CD4-positive, alpha-beta T cell treated with Interleukin-6 for 4 hours (primary cell): ENCODE results near the gene TMTC2.

ENCODE experiments used
- DNase-seq: peaks from one replicate; pipeline ENCODE4 v3.0.0-alpha.2; 2020; ENCODE audit warnings: mixed read lengths

TMTC2 gene

DNA sequence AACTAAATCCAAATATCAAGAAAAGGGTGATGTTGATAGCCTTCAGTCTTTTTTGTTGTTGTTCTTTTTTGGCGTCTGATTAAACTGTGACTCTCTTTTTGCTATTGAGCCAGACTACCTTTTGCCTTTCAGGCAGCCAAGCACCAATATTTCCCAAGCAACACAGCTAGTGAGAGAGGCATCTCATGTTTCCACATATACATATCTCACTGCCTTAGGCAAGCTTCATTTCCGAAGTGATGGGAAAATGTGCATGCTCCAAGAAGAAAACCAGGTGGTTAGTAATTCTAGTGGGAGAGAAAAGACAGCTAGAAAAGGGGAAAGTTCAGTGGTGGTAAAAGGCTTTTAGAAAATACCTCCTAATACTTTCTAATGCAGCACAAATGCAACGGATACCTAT is 277.7 kb downstream of the TMTC2 start:
- no peak for DNase-seq

DNA sequence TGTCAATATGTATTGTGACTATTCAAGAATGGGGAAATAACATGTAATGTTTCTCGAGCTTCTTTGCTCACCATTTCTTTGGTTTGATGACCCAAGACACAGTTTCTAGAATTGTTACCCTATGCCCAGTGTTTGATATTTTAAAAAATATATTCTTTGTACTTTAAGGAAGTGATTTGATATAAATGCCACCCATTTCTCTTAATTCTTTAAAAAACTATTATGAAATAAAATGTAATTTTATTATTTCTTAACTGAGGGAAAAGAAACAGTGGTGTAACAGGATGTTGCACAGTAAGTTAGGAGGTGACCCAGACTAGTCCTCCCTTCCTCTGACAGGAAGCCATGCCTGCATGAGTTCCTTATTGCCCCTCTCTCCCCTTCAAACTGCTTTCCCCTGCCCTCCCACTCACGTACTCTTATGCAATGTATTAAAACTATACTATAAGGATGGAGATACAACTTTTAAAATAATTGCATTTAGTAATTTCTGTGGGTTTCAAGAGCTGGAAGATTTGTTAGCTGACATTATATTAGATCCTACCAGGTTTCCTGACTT is 279.4 kb downstream of the TMTC2 start:
- DNase-seq = no peak

DNA sequence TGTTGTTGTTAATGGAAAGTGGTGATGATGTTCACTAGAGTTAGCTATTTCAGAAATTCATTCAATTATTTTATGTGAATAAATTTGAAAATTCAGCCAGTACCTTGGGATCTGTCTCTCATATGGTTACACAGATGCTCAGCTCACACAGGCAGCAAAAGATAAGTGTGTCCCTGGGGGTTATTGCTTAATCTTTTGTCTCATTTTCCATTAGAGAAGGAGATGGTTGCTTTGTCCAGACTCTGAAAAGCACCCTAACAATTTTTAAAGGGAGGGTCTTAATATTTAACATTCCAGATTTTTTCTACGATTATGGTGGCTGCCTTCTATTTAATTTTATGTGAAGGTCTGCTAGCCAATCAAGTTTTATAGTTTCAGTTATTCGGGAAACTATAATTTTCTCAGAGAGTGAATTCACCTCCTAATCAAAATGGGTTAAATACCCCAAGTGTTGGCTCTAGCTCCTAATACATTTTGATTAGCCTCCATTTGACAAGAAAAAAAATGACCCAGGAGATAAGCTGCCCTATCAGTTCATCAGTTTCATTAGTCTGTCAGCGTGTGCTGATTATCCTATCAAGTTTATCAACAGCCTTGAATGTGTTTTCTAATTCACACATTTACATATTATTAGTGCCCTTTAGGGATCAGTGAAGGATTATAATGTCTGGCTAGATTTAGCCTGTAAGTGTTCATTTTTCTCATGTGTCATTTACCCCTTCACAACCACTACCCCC is 282.1 kb downstream of the TMTC2 start:
- DNase-seq = no peak

DNA sequence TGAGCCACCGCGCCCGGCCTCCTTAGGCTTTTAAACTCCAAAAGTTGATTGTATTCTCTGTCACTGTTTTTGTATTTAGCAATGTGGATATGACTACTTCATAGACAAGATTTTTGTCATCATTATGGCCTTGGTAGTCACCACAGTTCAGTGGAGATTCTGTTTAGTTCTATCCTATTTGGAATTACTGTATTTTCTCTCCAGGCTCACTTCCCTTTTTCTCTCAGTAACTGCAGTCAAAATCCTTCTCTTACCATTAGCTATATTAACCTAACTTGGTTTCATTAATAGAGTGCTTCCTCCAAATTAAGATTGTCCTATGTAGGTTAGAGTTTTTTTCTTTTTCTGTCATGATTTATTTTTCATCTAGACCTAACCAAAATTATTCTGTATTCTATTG is 283.9 kb downstream of the TMTC2 start:
- DNase-seq = no peak

DNA sequence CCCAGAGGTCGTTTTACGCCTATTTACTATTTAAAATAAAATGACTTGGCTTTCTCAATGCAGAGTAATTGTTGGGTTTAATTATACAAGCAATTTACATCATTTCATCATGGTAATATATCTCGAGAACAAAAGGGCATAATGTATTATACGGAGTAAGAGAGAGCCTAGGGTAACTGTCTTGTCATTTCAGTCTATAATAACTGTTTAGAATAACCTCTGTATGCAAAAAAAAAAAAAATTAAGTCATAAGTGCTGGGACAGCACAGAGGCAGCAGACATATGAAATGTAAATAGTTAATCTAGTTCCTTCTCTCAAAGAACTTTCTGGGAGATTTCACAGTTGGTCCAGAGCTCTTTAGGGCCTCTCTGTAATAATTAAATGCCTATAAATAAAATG is 284.9 kb downstream of the TMTC2 start:
- DNase-seq = no peak

DNA sequence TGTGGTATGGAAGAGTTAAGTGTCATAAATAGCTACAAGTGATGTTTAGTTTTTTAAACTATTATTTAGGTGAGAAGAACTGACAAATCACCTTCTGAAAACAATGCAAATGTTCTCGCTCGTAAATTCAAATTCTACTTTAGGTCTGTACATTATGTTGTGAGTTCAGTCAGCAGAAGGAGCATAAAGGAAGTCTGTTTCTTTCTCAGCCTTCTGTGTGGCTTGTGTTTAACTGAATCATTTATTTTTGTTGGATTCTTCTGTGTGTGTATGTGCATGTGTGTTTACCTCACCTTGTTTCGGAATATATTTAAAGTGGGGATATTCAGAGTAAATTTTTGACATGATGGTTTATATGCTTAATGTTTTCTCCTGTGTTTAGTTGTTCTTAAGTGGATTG is 285.9 kb downstream of the TMTC2 start:
- no peak for DNase-seq

DNA sequence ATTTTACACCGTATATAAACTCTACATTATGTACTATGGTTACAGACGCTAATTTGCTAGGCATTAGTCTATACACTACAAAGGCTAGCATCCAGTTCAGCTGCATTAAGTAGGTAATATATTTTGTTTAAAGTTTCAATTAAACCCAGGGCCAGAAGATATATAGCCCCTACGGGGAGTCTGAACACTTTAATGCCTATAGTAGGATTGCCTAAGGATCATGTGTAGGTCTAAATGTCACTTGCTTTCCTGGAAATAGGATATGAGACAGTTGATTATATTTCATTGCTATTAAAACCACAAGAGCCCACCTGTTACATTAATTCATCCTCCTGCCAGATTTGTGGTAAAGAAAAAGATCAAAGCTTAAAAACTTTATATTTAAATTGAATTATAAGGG is 286.9 kb downstream of the TMTC2 start:
- no peak for DNase-seq

DNA sequence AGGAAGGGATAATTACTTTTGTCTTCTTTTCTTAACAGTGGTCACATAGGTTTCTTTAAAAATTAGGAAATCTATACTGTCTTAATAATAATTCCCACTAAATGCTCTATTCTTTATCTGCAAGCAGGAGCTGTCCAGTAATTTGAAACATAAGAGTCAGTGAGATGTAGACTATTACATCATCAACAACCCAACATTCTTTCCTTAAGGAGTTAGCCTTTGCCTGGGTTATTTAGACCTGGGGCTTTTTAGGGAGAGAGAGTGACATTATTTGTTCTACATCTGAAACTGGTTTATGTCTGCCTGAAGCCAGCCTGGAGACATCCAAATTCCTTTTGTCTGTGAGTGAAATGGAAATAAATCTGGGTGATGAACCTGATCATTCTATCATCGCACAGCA is 294.4 kb downstream of the TMTC2 start:
- DNase-seq = no peak

DNA sequence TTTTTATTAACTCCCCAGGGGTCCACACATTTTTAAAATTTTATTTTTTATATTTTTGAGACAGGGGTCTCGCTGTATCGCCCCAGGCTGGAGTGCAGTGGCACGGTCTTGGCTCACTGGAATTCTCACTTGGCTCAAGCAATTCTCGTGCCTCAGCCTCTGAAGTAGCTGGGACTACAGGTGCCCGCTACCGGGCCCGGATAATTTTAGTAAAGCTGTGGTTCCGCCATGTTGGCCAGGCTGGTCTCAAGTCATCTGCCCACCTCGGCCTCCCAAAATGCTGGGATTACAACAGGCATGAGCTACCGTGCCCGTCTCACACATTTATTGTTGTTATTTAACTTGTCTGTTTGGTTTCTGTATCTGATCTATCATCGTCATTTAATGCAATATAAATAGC is 307.4 kb downstream of the TMTC2 start:
- no peak for DNase-seq

DNA sequence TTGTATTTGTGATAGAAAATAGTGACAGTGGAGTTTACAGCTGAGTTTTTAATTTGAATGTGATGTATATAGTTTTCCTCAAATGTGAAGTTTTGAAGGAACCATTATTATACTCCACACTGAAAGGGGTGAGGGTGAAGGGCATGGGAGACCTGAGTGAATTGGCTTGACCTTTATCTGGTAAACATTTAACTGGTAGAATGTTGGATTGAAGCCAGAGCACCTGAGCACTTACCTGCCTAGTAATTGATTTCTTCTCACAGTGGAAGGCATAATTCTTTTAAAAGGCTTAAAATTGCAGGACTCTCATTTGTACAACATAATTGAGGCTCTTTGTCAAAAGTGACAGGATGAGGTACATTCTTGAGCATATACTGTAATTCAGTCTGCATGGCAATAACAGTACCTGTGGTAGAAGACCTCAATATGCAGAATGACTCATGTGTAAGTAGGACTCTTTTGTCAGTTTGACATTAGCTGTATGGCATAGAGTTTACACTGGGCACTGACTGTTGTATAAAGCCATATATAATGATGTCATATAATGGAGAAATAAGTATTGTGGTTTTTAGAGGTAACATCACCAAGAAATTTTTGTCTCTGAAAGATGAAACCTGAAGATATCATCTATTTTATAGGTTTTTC is 309.6 kb downstream of the TMTC2 start:
- DNase-seq = no peak

DNA sequence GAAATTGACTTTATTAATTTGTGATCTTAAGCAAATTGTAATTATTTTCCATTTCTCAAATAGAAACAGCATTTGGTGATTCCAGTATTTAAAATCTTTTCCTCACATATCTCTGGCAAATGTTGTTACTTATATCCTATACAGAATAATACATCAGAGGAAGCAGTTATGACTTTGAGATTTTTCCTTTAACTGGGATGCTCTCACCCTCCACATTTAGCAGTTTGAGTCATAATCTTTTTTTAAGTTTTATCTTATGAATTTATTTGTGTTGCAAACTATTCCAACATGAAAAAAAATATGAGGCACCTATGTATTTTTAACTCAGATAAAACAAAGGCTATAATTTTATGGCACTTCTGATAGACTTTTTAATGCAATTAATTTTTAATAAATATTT is 311.8 kb downstream of the TMTC2 start:
- DNase-seq = no peak

DNA sequence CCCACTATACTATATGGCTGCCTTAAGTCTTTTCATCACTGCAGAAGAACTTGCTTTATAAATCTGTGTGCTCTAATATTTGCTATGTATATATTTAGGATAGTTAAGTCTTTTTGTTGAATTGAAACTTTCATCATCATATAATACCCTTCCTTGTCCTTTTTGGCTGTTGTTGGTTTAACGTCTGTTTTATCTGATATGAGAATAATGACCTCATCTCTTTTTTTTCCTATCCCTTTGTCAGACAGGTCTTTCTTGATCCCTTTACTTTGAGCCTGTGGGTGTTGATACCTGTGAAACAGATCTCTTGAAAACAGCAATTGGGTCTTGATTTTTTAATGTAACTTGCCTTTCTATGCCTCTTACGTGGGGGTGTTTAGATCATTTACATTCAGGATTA is 316.3 kb downstream of the TMTC2 start:
- no peak for DNase-seq

DNA sequence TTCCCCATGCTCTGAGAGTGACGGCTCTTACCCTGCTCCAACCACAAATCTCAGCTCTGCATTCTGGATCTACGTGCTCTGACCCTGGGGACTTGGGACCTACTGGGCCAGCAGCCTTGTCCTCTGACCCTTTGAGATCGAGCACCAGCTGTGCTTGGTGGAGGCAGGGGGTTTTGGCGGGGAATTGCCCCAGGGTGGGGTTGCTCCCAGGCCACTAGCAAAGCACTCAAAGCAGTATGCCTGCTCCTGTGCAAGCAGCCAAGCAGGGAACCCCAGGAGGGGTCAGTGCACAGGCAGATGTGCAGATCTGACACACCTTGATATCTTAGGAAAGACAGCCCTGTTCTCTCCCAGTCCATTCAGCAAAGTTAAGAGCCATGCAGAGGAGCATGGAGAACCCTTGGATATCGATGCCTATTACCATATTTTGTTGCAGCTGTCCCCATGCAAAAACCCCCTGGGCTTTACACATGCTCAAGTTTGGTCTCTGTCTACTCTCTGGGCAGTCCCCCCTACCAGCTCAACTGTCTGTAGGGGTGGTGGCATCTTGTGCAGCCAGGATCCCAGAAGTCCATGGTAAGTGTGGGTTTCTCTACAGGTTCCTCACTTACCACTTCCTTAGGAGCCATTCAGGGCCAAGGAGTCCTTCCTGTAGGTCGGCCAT is 319.0 kb downstream of the TMTC2 start:
- DNase-seq = no peak

DNA sequence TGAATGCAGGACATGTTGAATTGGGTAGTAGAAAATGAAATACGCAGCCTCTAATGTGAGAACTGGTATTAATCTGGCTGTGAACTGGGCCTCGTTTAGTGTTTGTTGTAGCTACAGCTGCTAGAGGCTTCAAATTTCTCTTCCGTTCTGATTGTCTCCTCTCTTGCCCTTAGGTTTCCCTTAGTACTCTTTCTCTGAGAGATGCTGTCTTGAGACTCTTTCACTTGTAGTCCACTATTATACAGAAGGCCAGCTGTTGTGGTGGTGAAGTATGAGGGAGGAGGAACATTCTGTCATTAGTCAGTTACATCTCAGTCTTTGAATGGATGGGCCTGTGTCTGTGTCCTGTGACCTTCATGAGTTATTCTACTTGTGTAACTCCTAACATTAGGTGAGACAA is 322.0 kb downstream of the TMTC2 start:
- DNase-seq = no peak

DNA sequence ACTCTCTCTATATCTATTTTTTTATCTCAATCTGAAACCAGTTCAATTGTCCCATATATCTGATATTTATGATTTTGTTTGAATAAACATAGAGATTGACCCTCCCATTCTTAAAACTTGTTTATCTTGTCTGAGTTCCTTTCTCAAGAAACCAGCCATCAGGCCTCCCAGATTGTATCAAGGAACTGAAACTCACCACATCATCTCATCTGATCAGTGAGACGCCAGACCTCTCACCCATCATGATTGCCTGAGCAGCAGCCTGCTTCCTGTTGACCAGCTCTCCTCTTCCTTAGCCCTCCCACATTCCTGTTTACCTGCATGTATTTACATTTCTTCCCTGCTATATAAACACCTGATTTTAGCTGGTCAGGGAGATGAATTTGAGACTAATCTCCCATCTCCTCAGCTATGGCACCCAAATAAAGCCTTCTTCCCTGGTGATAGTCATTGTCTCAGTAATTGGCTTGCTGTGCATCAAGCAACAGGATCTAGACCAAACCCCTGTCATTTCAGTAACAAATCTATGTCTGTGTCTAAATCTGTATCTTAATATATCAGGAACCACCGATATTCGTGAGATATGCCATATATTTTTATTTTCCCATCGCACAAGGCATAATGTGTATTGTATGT is 323.6 kb downstream of the TMTC2 start:
- DNase-seq = no peak

DNA sequence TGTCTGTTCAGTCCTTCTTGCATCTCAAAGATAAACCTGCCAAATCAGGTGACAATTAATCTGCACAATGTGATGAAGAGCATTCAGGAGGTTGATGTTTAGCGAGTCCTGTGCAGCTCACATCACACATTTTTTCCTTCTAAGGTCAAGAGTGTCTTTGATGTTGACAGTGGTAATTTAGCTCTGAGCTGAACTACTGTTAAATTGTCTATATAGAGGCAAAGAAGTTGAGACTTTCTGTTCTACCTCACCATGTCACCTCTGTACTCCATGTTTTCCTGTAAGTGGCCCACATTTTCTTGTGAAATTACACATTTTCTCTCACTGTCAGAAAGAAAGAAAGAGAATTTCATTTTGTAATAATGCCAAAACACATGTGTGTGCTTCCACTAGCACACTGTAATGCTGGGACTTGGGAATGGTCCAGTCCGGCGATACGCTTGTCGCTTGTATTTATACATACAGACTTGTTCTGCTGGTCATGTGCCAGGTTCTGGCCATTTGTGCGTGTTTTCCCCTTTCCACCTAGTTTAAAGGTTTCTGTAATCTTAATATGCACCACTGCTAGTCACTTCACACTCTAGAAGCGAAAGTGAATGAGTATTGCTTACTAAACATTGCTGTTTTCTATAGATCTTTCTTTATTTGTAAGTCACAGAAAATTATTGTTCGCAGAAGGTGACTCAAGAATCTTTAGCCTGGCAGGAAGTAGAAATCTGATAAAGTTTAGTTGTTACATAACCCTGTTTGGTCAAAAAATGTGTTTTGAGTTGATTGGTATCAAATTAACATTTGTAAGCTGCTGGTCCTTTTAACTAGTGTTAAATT is 328.9 kb downstream of the TMTC2 start:
- no peak for DNase-seq

DNA sequence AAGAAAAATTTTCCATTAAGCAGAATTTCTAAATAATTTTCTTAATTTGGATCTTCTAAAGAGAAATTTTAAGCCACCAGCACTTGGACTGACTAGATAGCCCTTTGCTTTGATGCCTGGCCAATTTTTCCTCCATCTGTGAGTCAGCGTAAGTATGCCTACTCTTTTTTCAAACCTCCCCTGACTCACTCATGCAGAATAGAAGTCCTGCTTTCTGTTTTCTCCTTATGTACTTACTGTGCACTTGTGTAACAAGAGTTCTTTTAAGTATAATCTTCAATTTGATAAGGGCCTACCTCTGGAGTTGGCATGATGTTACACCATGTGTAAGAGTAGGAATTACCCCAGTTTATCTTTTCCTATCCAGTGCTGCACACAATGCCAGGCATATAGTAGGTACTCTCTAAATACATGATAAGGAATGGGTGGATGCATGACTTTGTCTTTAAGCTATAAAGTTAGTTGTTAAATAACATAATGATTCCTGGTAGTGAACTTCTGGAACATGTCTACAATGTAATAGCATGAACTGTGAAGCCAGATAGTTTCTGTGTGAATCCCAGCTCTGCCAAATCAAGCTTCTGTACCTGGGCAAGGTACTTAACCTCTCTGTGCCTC is 329.6 kb downstream of the TMTC2 start:
- DNase-seq = no peak

DNA sequence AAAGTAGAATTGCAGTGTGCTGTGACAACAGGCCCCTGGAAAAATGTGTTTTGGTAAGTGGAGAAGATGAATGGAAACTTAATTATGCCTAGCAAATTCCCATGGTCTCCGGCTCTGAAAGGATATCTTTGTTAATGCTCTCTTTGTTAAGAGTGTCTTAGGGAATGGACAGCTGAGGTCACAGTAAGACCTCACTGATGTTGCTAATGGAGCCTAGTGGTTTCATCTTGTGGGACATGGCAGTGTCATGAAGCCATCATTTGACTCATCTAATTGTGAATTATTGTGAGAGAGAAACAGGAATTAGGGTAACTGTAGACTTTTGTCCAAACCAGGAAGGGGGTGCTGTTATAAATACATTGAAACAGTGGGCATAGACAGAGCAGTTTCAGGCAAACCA is 330.3 kb downstream of the TMTC2 start:
- no peak for DNase-seq

DNA sequence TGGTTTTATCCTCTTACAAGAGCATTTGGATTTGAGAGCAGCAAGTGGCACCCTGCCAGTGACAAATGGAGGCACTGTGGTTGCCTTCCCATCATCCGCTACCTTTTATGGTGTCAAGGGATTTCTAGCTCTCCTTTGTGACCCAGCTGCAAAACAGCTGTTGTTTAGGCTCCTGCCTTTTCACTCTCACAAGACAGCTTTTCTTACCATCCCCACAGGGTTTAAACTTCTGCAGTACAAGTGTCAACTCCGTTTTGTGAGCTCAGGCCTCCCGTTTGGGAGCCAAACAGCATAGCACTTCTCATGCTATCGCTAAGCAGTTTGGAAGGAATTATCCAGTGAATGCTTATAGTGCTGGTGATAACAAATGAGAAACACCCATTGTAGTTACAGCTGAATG is 331.4 kb downstream of the TMTC2 start:
- no peak for DNase-seq

DNA sequence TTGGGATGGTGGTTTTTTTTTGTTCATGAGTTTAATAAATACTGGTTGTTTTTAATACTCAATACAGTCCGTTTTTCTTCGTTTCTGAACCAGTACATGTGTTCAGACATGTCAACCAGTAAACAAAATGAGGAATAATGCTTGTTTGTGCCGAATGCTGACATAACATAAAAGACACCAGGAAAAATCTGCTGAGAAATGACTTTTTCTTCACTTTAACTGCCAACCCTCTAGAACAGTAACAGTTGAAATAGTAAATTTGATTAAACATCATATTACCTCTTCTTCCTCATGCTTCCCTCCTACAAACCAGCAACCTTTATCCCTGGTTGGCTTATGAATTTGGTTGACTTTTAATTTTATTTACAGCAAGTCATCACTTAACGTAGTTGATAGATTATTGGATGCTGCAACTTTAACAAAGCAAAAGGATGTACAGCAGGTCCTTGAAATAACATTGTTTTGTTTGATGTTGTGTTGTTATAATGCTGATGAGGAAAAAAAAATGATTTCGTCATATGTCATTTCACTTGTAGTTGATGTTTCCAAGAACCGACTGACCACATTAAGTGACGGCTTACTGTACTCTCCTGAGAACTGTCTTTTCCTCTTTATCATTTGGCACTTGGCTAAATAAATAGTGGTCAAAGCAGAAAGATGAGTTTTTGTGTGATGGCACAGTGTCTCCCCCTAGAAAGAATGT is 340.5 kb downstream of the TMTC2 start:
- no peak for DNase-seq

DNA sequence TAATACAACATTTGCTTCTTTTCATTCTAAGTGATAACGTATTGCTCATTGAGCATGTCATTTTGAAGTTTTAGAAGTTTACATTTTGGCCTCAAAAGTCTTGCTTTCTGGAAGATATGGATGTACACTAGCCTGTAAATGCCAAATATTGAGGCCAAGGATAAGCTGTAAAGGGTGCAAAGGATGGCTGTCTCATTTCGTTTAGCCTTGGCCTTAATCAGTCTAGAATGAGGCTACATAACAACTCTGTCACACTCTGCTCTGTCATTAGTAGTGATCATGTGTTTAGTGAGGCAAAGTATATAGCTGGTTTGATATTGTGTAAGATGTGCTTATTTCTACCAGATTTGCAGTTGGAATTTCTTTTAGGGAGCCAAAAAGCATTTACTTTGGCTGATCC is 344.5 kb downstream of the TMTC2 start:
- DNase-seq = no peak

DNA sequence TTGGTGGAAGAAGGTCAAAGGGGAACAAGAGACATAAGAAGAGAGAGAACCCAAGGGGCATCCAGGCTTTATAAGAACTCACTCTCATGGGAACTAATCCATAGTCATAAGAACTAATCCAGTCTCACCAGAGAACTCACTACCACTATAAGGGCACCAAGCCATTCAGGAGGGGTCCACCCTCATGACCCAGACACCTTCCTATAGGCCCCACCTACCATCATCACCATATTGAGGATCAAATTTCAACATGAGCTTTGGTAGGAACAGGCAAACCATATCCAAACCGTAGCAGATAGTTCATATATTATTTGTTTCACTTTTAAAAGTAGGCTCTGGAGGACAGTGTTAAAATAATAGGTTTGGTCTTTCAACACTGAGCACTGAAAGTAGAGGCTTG is 350.1 kb downstream of the TMTC2 start:
- DNase-seq = no peak
